H1 (cell line): ENCODE measurements around the gene HIBADH. TPM values are rescaled to one million over a fixed set of nuclear protein-coding genes. Genes with fewer than 3 reads are reported as not detected.

Experiments
- CTCF ChIA-PET: fragments of 300-600 bp; sonication (Branson Sonifier 250); formaldehyde crosslinking; loops from one replicate; lab custom pipeline; 2021; ENCODE audit not compliant: partially characterized antibody; lab: Charles Lee
- POLR2A ChIA-PET: fragments of 300-600 bp; sonication (Branson Sonifier 250); formaldehyde crosslinking; loops from one replicate; lab custom pipeline; 2021; ENCODE audit warnings: inconsistent platforms; ENCODE audit not compliant: partially characterized antibody; lab: Charles Lee
- DNase-seq, 2 experiments: peaks; one replicate each; pipeline versions ENCODE4 v3.0.0 to v3.0.0-alpha.2; 2010 to 2022; ENCODE audit warnings: low spot score in 2 of 2, low read depth in 1 of 2, mixed read lengths in 1 of 2
- FAIRE-seq: peaks from 2 replicates; lab custom pipeline; 2011; peaks lifted over from hg19 to GRCh38; lab: Jason Lieb, UNC
- H2AFZ ChIP-seq: 2 replicates; pipeline ENCODE4 v1.8.1; 2012; ENCODE audit warnings: low read length, inconsistent platforms
- H2AK5ac ChIP-seq: 2 replicates; pipeline ENCODE4 v1.6.1; 2013; ENCODE audit warnings: low read depth, low read length
- H2BK120ac ChIP-seq: replicated peaks from 2 replicates; pipeline ENCODE3; 2013; ENCODE audit warnings: low read depth, low read length, inconsistent platforms
- H2BK12ac ChIP-seq: 2 replicates; pipeline ENCODE4 v1.6.1; 2013; ENCODE audit warnings: low read depth, low read length
- H2BK15ac ChIP-seq: 2 replicates; pipeline ENCODE4 v1.6.1; 2013; ENCODE audit warnings: low read length
- H2BK20ac ChIP-seq: 2 replicates; pipeline ENCODE4 v1.6.1; 2013; ENCODE audit warnings: low read length
- H2BK5ac ChIP-seq: 2 replicates; pipeline ENCODE4 v1.6.1; 2013; ENCODE audit warnings: low read depth, low read length
- H3K14ac ChIP-seq: 2 replicates; pipeline ENCODE4 v1.6.1; 2013; ENCODE audit warnings: inconsistent platforms; ENCODE audit not compliant: insufficient read length
- H3K18ac ChIP-seq: 2 replicates; pipeline ENCODE4 v1.6.1; 2013; ENCODE audit warnings: low read length; ENCODE audit errors: extremely low read depth
- H3K23ac ChIP-seq: 2 replicates; pipeline ENCODE4 v1.6.1; 2013; ENCODE audit warnings: inconsistent platforms; ENCODE audit not compliant: insufficient read length
- H3K23me2 ChIP-seq: 2 replicates; pipeline ENCODE4 v1.6.1; 2013; ENCODE audit warnings: low read depth, low read length
- H3K27ac ChIP-seq: 2 replicates; pipeline ENCODE4 v1.6.1; 2011; ENCODE audit warnings: low read depth, low read length, inconsistent platforms
- H3K27me3 ChIP-seq, 4 experiments: replicated peaks in 1 of 4; 1 replicate in 1 of 4; 2 replicates in 3 of 4; pipeline versions ENCODE4 v1.6.1 to v1.8.1; 2011 to 2013; ENCODE audit warnings: low read length in 3 of 4, mild to moderate bottlenecking in 3 of 4, inconsistent platforms in 2 of 4, mixed read lengths in 2 of 4, moderate library complexity in 1 of 4; ENCODE audit not compliant: control insufficient read depth in 3 of 4, insufficient read depth in 3 of 4; ENCODE audit errors: extremely low read depth in 1 of 4
- H3K36me3 ChIP-seq, 4 experiments: 2 replicates each; pipeline versions ENCODE4 v1.6.1 to v1.8.1; 2011 to 2013; ENCODE audit warnings: mild to moderate bottlenecking in 4 of 4, low read length in 3 of 4, moderate library complexity in 2 of 4, control low read depth in 1 of 4, inconsistent platforms in 1 of 4; ENCODE audit not compliant: insufficient read depth in 4 of 4, control insufficient read depth in 2 of 4
- H3K4ac ChIP-seq: replicated peaks from 2 replicates; pipeline ENCODE3; 2013; ENCODE audit warnings: low read length, low read depth, mixed read lengths, inconsistent platforms; ENCODE audit not compliant: insufficient read length
- H3K4me1 ChIP-seq, 4 experiments: replicated peaks in 1 of 4; 1 replicate in 1 of 4; 2 replicates in 3 of 4; pipeline versions ENCODE4 v1.6.1 to v1.8.1; 2011 to 2013; ENCODE audit warnings: low read length in 3 of 4, inconsistent platforms in 2 of 4, mixed read lengths in 1 of 4; ENCODE audit not compliant: insufficient read depth in 4 of 4, control insufficient read depth in 3 of 4
- H3K4me2 ChIP-seq, 2 experiments: 2 replicates each; pipeline versions ENCODE4 v1.6.1 to v1.8.1; 2011 to 2013; ENCODE audit warnings: low read depth in 2 of 2, low read length in 2 of 2, control low read depth in 1 of 2, inconsistent platforms in 1 of 2, mild to moderate bottlenecking in 1 of 2; ENCODE audit not compliant: insufficient read depth in 1 of 2
- H3K4me3 ChIP-seq, 4 experiments: fragments of 200-600, 300-600 bp in 1 of 4; sonication (generic), shearing (Covaris generic), sonication (Bioruptor Twin) in 1 of 4; 2 replicates each; pipeline versions ENCODE4 v1.5.1 to v1.8.1; 2011 to 2016; ENCODE audit warnings: low read length in 4 of 4, low read depth in 3 of 4, control low read depth in 2 of 4, inconsistent platforms in 2 of 4, mild to moderate bottlenecking in 2 of 4, mixed read lengths in 1 of 4, moderate library complexity in 1 of 4; ENCODE audit not compliant: insufficient read depth in 2 of 4; ENCODE audit errors: extremely low read depth in 1 of 4
- H3K56ac ChIP-seq: replicated peaks from 2 replicates; pipeline ENCODE3; 2013; ENCODE audit warnings: low read depth, mild to moderate bottlenecking, mixed read lengths, low read length, inconsistent platforms; ENCODE audit not compliant: insufficient read length
- H3K79me1 ChIP-seq: 2 replicates; pipeline ENCODE4 v1.6.1; 2013; ENCODE audit warnings: low read depth, low read length, control low read depth
- H3K79me2 ChIP-seq, 2 experiments: 2 replicates each; pipeline versions ENCODE4 v1.6.1 to v1.8.1; 2012 to 2013; ENCODE audit warnings: low read length in 2 of 2, mild to moderate bottlenecking in 2 of 2, inconsistent platforms in 1 of 2; ENCODE audit not compliant: insufficient read depth in 2 of 2, control insufficient read depth in 1 of 2
- H3K9ac ChIP-seq, 4 experiments: replicated peaks in 1 of 4; 1 replicate in 1 of 4; 2 replicates in 3 of 4; pipeline versions ENCODE4 v1.6.1 to v1.8.1; 2011 to 2013; ENCODE audit warnings: low read depth in 3 of 4, low read length in 3 of 4, control low read depth in 2 of 4, mild to moderate bottlenecking in 2 of 4, moderate library complexity in 2 of 4, inconsistent platforms in 1 of 4; ENCODE audit errors: extremely low read depth in 1 of 4
- H3K9me3 ChIP-seq, 2 experiments: 2 replicates each; pipeline versions ENCODE4 v1.6.1 to v1.8.1; 2012 to 2013; ENCODE audit warnings: mild to moderate bottlenecking in 2 of 2, moderate library complexity in 2 of 2, control low read depth in 1 of 2, inconsistent platforms in 1 of 2, low read depth in 1 of 2, low read length in 1 of 2, mixed read lengths in 1 of 2; ENCODE audit not compliant: insufficient read depth in 2 of 2
- H4K20me1 ChIP-seq, 2 experiments: replicated peaks in 1 of 2; 2 replicates each; pipeline versions ENCODE3 to v1.8.1; 2011 to 2013; ENCODE audit warnings: inconsistent platforms in 2 of 2, low read length in 2 of 2, mild to moderate bottlenecking in 1 of 2; ENCODE audit not compliant: insufficient read depth in 2 of 2, control insufficient read depth in 1 of 2
- H4K5ac ChIP-seq: 2 replicates; pipeline ENCODE4 v1.6.1; 2013; ENCODE audit warnings: low read length, low read depth, mixed read lengths, inconsistent platforms; ENCODE audit not compliant: insufficient read length
- H4K8ac ChIP-seq: 2 replicates; pipeline ENCODE4 v1.8.0; 2013; ENCODE audit warnings: mild to moderate bottlenecking, moderate library complexity, low read length, inconsistent platforms; ENCODE audit not compliant: insufficient read depth; ENCODE audit errors: extremely low read depth
- H4K91ac ChIP-seq: replicated peaks from 2 replicates; pipeline ENCODE3; 2013; ENCODE audit warnings: low read length, mixed read lengths, inconsistent platforms; ENCODE audit not compliant: insufficient read length
- SIX5 ChIP-seq: IDR thresholded peaks from 2 replicates; pipeline ENCODE4 v1.6.1; 2011; ENCODE audit warnings: mild to moderate bottlenecking, low read depth, low read length
- SRF ChIP-seq: IDR thresholded peaks from 2 replicates; pipeline ENCODE4 v1.6.1; 2011; ENCODE audit warnings: mild to moderate bottlenecking, low read depth, low read length, moderate library complexity
- WGBS, 2 experiments: shearing (Covaris generic) in 1 of 2; methylation state at CpG; one replicate each; pipeline versions ENCODE4 v1.1.6 to v1.1.7; 2013 to 2015; ENCODE audit warnings: low lambda C conversion rate in 2 of 2, mixed read lengths in 2 of 2, inconsistent platforms in 1 of 2, low coverage in 1 of 2, missing lambda C conversion rate in 1 of 2; ENCODE audit not compliant: insufficient replicate concordance in 2 of 2, insufficient coverage in 1 of 2, insufficient read length in 1 of 2; ENCODE audit errors: extremely low coverage in 1 of 2, missing lambda C conversion rate in 1 of 2; 5-methylcytosine and 5-hydroxymethylcytosine counted together
- polyA plus RNA-seq, 7 experiments: library from polyadenylated mRNA; depleted of rRNA in 3 of 7; stranded (reverse) in 5 of 7; unstranded in 2 of 7; fragments of >200 nt in 5 of 7; fragments of 200-250 nt in 2 of 7; gene quantifications; 1 replicate in 5 of 7; 2 replicates in 1 of 7; 4 replicates in 1 of 7; pipeline versions ENCODE4 v1.2.1 to v1.2.3, GENCODE V29; 2011 to 2013; ENCODE audit warnings: missing spikeins in 2 of 7, mixed read lengths in 2 of 7
- total RNA-seq: library from RNA; stranded (reverse); fragmentation: NEBNext Ultra II Directional; extraction: Animal tissue kit (Norgen Biotek cat#: 25700); gene quantifications from 2 replicates; pipeline ENCODE4 v1.2.1, GENCODE V29; 2021

The HIBADH gene
- total and polyA plus RNA-seq, 2 of the 8 experiments (the other 6 are each of a cell fraction or from before 2014, with no cell fraction given) = 30.1 to 39.5 TPM

DNA sequence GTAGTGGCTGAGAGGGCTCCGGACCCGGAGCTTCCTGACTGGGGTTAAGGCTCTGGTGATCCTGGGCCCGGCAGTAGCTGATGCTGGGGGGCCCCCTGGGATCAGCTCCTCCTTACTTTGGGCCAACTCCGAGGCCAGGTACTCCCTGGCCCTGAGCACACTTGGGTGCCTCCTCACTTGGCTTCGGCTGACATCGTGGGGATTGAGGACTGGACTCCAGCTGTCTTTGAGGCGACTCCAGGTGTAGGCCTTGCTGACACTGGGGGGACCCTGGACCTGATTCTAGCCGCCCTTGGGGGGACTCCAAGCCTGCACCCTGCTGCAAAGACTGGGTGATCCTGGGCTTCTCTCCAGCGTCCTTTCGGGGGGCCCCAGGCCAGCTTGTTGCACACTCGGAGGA, 170.5 kb downstream of the HIBADH start:
- H3K79me2 ChIP-seq = no peaks in the 10 kb centered on the region
- no peak overlapping the region for H2AK5ac ChIP-seq
- H3K23ac ChIP-seq = no peak overlapping the region
- H3K9ac ChIP-seq = no peak overlapping the region
- POLR2A ChIA-PET = no interaction called here
- 96% methylated on average over 10 of the region's 11 CpGs; no CpG with 5 or more reads in 1 of the 2 experiments for WGBS, 2 experiments
- DNase-seq = no peak
- no peak overlapping the region for H3K56ac ChIP-seq
- H2BK15ac ChIP-seq = no peak overlapping the region
- H3K14ac ChIP-seq = no peak overlapping the region
- no peak overlapping the region for H2BK120ac ChIP-seq
- H2BK20ac ChIP-seq = no peak overlapping the region
- peaks cover 0 to 13% of the 10 kb centered on the region in 2 experiments; a peak in 1 of 4 replicates for H3K9me3 ChIP-seq
- no peak overlapping the region for H3K4ac ChIP-seq
- no peak overlapping the region for H4K5ac ChIP-seq
- no peaks in the 10 kb centered on the region; the same call in 1 of the 2 replicates for H3K79me1 ChIP-seq
- no peak overlapping the region for H4K91ac ChIP-seq
- no peak overlapping the region for H3K4me2 ChIP-seq
- H3K4me3 ChIP-seq = no peak overlapping the region
- no peaks in the 10 kb centered on the region for H3K23me2 ChIP-seq
- H4K20me1 ChIP-seq = no peaks in the 10 kb centered on the region
- TF ChIP-seq SIX5 = no peak
- TF ChIP-seq SRF = no peak
- TF ChIP-seq, all 59 proteins: peak for 0
- Histone ChIP-seq H2AFZ (no peak overlapping the region), H2BK12ac (no peak overlapping the region), H3K18ac (no peak overlapping the region), H3K36me3 (no peaks in the 10 kb centered on the region), H4K8ac (no peak overlapping the region), H3K27ac (no peak overlapping the region), H2BK5ac (no peak overlapping the region), H3K27me3 (no peaks in the 10 kb centered on the region; a peak in 2 of 7 replicates), H3K4me1 (no peaks in the 10 kb centered on the region)
- CTCF ChIA-PET = interaction anchor here (0.8 to 0.9 kb wide), 2 partner anchors 213 to 528 kb away, joined by 3 read pairs; no protein-coding TSS in a partner anchor
- FAIRE-seq = no peak
